Caco-2 (cell line): ENCODE data around the gene MMP20. TPM values are rescaled to one million over a fixed set of nuclear protein-coding genes. Genes with fewer than 3 reads are reported as not detected.

Experiments
- BruUV-seq: library from RNA; stranded (reverse); fragments of 400-500 nt; replicated peaks from 2 replicates; lab custom pipeline; 2021; lab: Mats Ljungman, UMichigan
- CTCF ChIA-PET: fragments of 300-600 bp; sonication (Branson Sonifier 250); formaldehyde crosslinking; loops from one replicate; lab custom pipeline; 2022; ENCODE audit warnings: antibody characterized with exemption; lab: Charles Lee
- POLR2A ChIA-PET: fragments of 300-600 bp; sonication (Branson Sonifier 250); formaldehyde crosslinking; loops from one replicate; lab custom pipeline; 2022; ENCODE audit warnings: antibody characterized with exemption; lab: Charles Lee
- DNase-seq, 2 experiments: peaks; one replicate each; pipeline versions ENCODE4 v3.0.0 to v3.0.0-alpha.2; 2020 to 2022
- H3K27me3 ChIP-seq: replicated peaks from 2 replicates; pipeline ENCODE4 v1.6.0; 2011; ENCODE audit warnings: low read length; ENCODE audit not compliant: control insufficient read depth, insufficient read depth
- H3K36me3 ChIP-seq: 2 replicates; pipeline ENCODE4 v1.5.1; 2011; ENCODE audit warnings: low read length; ENCODE audit not compliant: control insufficient read depth, insufficient read depth
- H3K4me1 ChIP-seq: fragments of 250-450 bp; sonication (Bioruptor Pico); 2 replicates; pipeline ENCODE4 v1.5.1; 2020; ENCODE audit warnings: mild to moderate bottlenecking
- H3K4me3 ChIP-seq: 2 replicates; pipeline ENCODE4 v1.5.1; 2011; ENCODE audit warnings: low read depth, mild to moderate bottlenecking, control low read depth, low read length
- H3K9me3 ChIP-seq: fragments of 250-450 bp; sonication (Bioruptor Pico); 2 replicates; pipeline ENCODE4 v1.5.1; 2020; ENCODE audit warnings: mild to moderate bottlenecking, moderate library complexity
- H3K27ac Mint-ChIP-seq: one replicate; pipeline ENCODE4 v1.8.0; 2022; ENCODE audit warnings: mixed read lengths; ENCODE audit not compliant: unreplicated experiment
- H3K27me3 Mint-ChIP-seq: one replicate; pipeline ENCODE4 v1.8.0; 2022; ENCODE audit warnings: mixed read lengths; ENCODE audit not compliant: insufficient read depth, unreplicated experiment
- H3K36me3 Mint-ChIP-seq: one replicate; pipeline ENCODE4 v1.8.0; 2022; ENCODE audit warnings: mild to moderate bottlenecking, mixed read lengths; ENCODE audit not compliant: insufficient read depth, unreplicated experiment
- H3K4me1 Mint-ChIP-seq: one replicate; pipeline ENCODE4 v1.8.0; 2022; ENCODE audit warnings: low read depth, mixed read lengths; ENCODE audit not compliant: unreplicated experiment
- H3K4me3 Mint-ChIP-seq: one replicate; pipeline ENCODE4 v1.8.0; 2022; ENCODE audit warnings: mild to moderate bottlenecking, moderate library complexity, mixed read lengths; ENCODE audit not compliant: unreplicated experiment
- H3K9me3 Mint-ChIP-seq: one replicate; pipeline ENCODE4 v1.8.0; 2022; ENCODE audit warnings: mixed read lengths; ENCODE audit not compliant: unreplicated experiment
- CTCF ChIP-seq, 2 experiments: fragments of 200-600 bp in 1 of 2; IDR thresholded peaks; 1 replicate in 1 of 2; 2 replicates in 1 of 2; pipeline versions ENCODE4 v1.5.1 to v1.8.0; 2011 to 2022; ENCODE audit warnings: antibody characterized with exemption in 1 of 2, control low read depth in 1 of 2, inconsistent platforms in 1 of 2, low read depth in 1 of 2, low read length in 1 of 2, mild to moderate bottlenecking in 1 of 2, moderate library complexity in 1 of 2; ENCODE audit not compliant: insufficient read depth in 1 of 2, severe bottlenecking in 1 of 2, unreplicated experiment in 1 of 2
- intact Hi-C: fragments of 100-400 bp; cut with micrococcal nuclease; formaldehyde crosslinking; loops from one replicate; pipeline ENCODE4 v1.10.0; 2022; ENCODE audit not compliant: unreplicated experiment
- total RNA-seq: library from RNA; stranded (reverse); gene quantifications from 2 replicates; pipeline ENCODE4 v1.2.3, GENCODE V29; 2022

MMP20 gene
- total RNA-seq, 1 experiment from 2014 or later = not detected

- peaks cover under 1% of the 10 kb centered on the region for H3K9me3 ChIP-seq
- Mint-ChIP-seq H3K4me1 (no peaks in the 10 kb centered on the region), H3K9me3 (peaks cover 34% of the 10 kb centered on the region), H3K27me3 (no peaks in the 10 kb centered on the region), H3K27ac (no peak overlapping the region), H3K36me3 (no peaks in the 10 kb centered on the region), H3K4me3 (no peak overlapping the region)
- no peaks in the 10 kb centered on the region for H3K4me1 ChIP-seq
- no TSS peak for BruUV-seq
- ChIA-PET POLR2A (no interaction called here), CTCF (no interaction called here)
- H3K27me3 ChIP-seq = no peaks in the 10 kb centered on the region; the same call in 1 of the 2 replicates
- H3K36me3 ChIP-seq = no peaks in the 10 kb centered on the region
- intact Hi-C loops = no loop called here
- TF ChIP-seq CTCF (IDR thresholded peaks at IDR 0.05; ENCODE audit: insufficient read depth in 1 of 2, low read depth in 1 of 2, low read length in 1 of 2, severe bottlenecking in 1 of 2, unreplicated experiment in 1 of 2) = no peak
- DNase-seq = no peak
- no peak overlapping the region for H3K4me3 ChIP-seq
Observed at GRCh38 chr11:102573851-102574250, 51.3 kb downstream of the MMP20 start.

- ChIA-PET CTCF (no interaction called here), POLR2A (interaction anchor here (0.5 kb wide), 1 partner anchor 183 kb away, joined by 3 read pairs; no protein-coding TSS in a partner anchor)
- Histone ChIP-seq H3K9me3 (peaks cover 10% of the 10 kb centered on the region), H3K4me3 (no peak overlapping the region), H3K36me3 (no peaks in the 10 kb centered on the region), H3K4me1 (no peaks in the 10 kb centered on the region), H3K27me3 (no peaks in the 10 kb centered on the region; the same call in 1 of the 2 replicates)
- no peak for DNase-seq
- Mint-ChIP-seq H3K9me3 (peaks cover 43% of the 10 kb centered on the region), H3K4me3 (no peak overlapping the region), H3K27me3 (no peaks in the 10 kb centered on the region), H3K4me1 (no peaks in the 10 kb centered on the region), H3K27ac (no peak overlapping the region), H3K36me3 (no peaks in the 10 kb centered on the region)
- no TSS peak for BruUV-seq
- no peak for TF ChIP-seq CTCF (IDR thresholded peaks at IDR 0.05; ENCODE audit: insufficient read depth in 1 of 2, low read depth in 1 of 2, low read length in 1 of 2, severe bottlenecking in 1 of 2, unreplicated experiment in 1 of 2)
- intact Hi-C loops = no loop called here
Observed at GRCh38 chr11:102572554-102573220, 52.4 kb downstream of the MMP20 start.

GRCh38 chr11:102568851-102569250 lies 56.3 kb downstream of the MMP20 start:
- ChIA-PET CTCF (no interaction called here), POLR2A (no interaction called here)
- intact Hi-C loops = no loop called here
- H3K9me3 ChIP-seq = peaks cover 43% of the 10 kb centered on the region
- peaks cover 20% of the 10 kb centered on the region for H3K4me1 ChIP-seq
- TF ChIP-seq CTCF (IDR thresholded peaks at IDR 0.05; ENCODE audit: insufficient read depth in 1 of 2, low read depth in 1 of 2, low read length in 1 of 2, severe bottlenecking in 1 of 2, unreplicated experiment in 1 of 2) = no peak
- BruUV-seq = no TSS peak
- H3K4me1 Mint-ChIP-seq = no peaks in the 10 kb centered on the region
- H3K4me3 ChIP-seq = no peak overlapping the region
- H3K4me3 Mint-ChIP-seq = no peak overlapping the region
- H3K36me3 Mint-ChIP-seq = no peaks in the 10 kb centered on the region
- peaks cover 61% of the 10 kb centered on the region for H3K9me3 Mint-ChIP-seq
- no peak for DNase-seq
- no peak overlapping the region for H3K27ac Mint-ChIP-seq
- no peaks in the 10 kb centered on the region for H3K36me3 ChIP-seq
- H3K27me3 ChIP-seq = no peaks in the 10 kb centered on the region
- no peaks in the 10 kb centered on the region for H3K27me3 Mint-ChIP-seq
